Stimulated activated memory B cell treated with anti-CD40 and anti-IgM and Interleukin-4, amounts not matched to agents 10 μg/mL and 1 μg/mL and 100 μg/mL, for 72 hours (primary cell): ENCODE measurements around the gene UIMC1.

Experiments used
- ATAC-seq: fragments of 150-1000 bp; cut with Tn5 transposase; 2 replicates; pipeline ENCODE4 v1.10.0; 2021
- H3K27ac Mint-ChIP-seq: one replicate; pipeline ENCODE4 v1.8.0; 2022; ENCODE audit warnings: mild to moderate bottlenecking, mixed read lengths
- H3K27me3 Mint-ChIP-seq: one replicate; pipeline ENCODE4 v1.8.0; 2022; ENCODE audit warnings: mixed read lengths
- H3K36me3 Mint-ChIP-seq: one replicate; pipeline ENCODE4 v1.8.0; 2022; ENCODE audit warnings: mixed read lengths
- H3K4me1 Mint-ChIP-seq: one replicate; pipeline ENCODE4 v1.8.0; 2022; ENCODE audit warnings: mixed read lengths
- H3K4me3 Mint-ChIP-seq: one replicate; pipeline ENCODE4 v1.8.0; 2022; ENCODE audit warnings: mild to moderate bottlenecking, moderate library complexity, mixed read lengths
- H3K9me3 Mint-ChIP-seq: one replicate; pipeline ENCODE4 v1.8.0; 2022; ENCODE audit warnings: mixed read lengths

The UIMC1 gene

GRCh38 chr5:176857216-176857893 is 149.2 kb downstream of the UIMC1 start:
- Mint-ChIP-seq H3K4me1 (peaks cover under 1% of the 10 kb centered on the region), H3K9me3 (peaks cover 6% of the 10 kb centered on the region), H3K4me3 (no peak overlapping the region), H3K27me3 (peaks cover 78% of the 10 kb centered on the region), H3K36me3 (no peaks in the 10 kb centered on the region), H3K27ac (no peak overlapping the region)
- ATAC-seq, result no peak

- Mint-ChIP-seq H3K9me3 (peaks cover 6% of the 10 kb centered on the region), H3K36me3 (no peaks in the 10 kb centered on the region), H3K4me3 (no peak overlapping the region), H3K27ac (no peak overlapping the region), H3K27me3 (peaks cover 75% of the 10 kb centered on the region), H3K4me1 (no peaks in the 10 kb centered on the region)
- ATAC-seq, result no peak
Observed at GRCh38 chr5:176856746-176857145, 149.8 kb downstream of the UIMC1 start.

- no peak overlapping the region for H3K27ac Mint-ChIP-seq
- no peak for ATAC-seq
- no peaks in the 10 kb centered on the region for H3K36me3 Mint-ChIP-seq
- H3K4me1 Mint-ChIP-seq, result no peaks in the 10 kb centered on the region
- H3K9me3 Mint-ChIP-seq, result peaks cover 6% of the 10 kb centered on the region
- H3K27me3 Mint-ChIP-seq, result peaks cover 63% of the 10 kb centered on the region
- H3K4me3 Mint-ChIP-seq, result no peak overlapping the region
Observed at GRCh38 chr5:176855598-176855997, 151.0 kb downstream of the UIMC1 start.
